Measurements from ENCODE around the gene AOX1.
"Not testable (repeated sequence)": the region's sequence is repeated elsewhere in the genome, so short reads cannot be mapped to it uniquely, and the experiment has no call there.

AOX1 gene

GRCh38 chr2:200585730-200586643, at the start of gene AOX1:
TSS of gene AOX1 (plus strand) at chr2:200586014. CDS start at chr2:200586109, 95 bp downstream.
- DNase-seq: no peak

DNA sequence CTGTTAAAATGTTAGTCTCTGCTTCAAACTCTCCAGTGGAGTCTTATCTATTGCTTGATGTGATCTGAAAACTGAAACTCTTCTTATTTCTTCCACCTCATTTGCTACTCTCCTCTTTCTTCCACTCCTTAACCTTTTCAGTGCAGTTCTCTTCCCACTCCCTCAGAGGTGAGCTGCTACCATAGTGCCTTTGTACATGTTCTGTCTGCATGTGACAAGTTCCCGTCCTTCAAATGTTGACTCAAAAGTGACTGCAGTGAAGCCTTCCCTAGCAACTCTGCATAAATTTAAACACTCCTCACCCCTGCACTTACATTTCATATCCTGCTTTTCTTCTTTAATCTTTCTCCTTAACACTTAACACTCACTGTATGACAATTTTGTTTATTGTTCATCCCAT, 47.7 kb upstream of the AOX1 start:
- no peak for DNase-seq

- no peak for DNase-seq
Measured at GRCh38 chr2:200540793-200541192, 45.0 kb upstream of the AOX1 start.

DNA sequence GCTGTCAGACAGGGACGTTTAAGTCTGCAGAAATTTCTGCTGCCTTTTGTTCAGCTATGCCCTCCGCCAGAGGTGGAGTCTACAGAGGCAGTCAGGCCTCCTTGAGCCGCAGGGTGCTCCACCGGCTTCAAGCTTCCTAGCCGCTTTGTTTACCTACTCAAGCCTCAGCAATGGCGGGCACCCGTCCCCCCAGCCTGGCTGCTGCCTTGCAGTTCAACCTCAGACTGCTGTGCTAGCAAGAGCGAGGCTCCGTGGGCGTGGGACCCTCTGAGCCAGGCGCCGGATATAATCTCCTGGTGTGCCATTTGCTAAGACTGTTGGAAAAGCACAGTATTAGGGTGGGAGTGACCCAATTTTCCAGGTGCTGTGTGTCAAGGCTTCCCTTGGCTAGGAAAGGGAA, 19.2 kb upstream of the AOX1 start:
- not testable (repeated sequence) for DNase-seq

- no peak for DNase-seq
Measured at GRCh38 chr2:200567932-200568331, 17.9 kb upstream of the AOX1 start.

GRCh38 chr2:200575957-200576356, 9.9 kb upstream of the AOX1 start:
- DNase-seq: no peak

- DNase-seq: no peak
Measured at GRCh38 chr2:200577027-200577426, 8.8 kb upstream of the AOX1 start.

- no peak for DNase-seq
Measured at GRCh38 chr2:200578778-200579177, 7.0 kb upstream of the AOX1 start.

- DNase-seq: no peak
Measured at GRCh38 chr2:200584639-200585038, 1.2 kb upstream of the AOX1 start.

DNA sequence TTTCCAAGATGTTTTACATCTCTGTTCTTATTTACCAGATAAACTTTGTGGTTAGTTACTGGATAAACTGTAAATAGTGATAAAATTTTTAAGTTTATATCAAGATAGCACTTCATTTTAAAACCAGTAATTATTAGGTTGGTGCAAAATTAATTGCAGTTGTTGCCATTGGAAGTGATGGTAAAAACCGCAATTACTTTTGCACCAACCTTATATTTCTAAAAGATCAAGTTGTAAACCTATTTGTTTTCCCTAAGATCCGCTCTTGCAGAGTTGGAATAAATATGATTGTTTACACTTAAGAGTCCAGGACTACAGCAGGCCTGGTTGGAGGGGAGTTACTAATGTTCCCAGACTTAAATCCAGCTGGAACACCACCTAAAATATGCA, 479 bp upstream of the AOX1 start:
- no peak for DNase-seq

- no peak for DNase-seq
Measured at GRCh38 chr2:200586644-200586975, 796 bp downstream of the AOX1 start.

DNA sequence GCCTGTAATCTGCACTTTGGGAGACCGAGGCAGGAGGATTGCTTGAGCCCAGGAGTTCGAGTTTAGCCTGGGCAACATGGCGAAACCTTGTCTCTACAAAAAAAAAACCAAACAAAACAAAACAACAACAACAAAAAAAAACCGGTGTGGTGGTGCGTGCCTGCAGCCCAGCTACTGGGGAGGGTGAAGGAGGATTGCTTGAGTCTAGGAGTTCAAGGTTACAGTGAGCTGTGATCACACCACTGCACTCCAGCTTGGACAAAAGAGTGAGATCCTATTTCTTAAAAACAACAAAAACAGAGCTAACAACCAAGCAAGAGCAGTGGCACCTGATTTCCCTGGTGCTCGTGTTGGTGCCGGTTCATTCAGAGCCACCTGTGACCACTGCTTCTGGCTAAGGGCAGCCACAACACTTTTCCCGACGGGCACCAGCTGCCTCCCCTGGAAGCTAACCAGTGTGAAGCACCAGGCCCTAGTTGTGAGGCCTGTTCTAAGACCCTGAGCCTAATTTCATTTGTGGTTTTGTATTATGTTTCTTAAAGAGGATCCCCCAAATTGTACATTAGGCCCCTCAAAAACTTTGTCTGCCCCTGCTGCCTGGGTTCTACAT, 1.3 kb downstream of the AOX1 start:
- DNase-seq: no peak

- no peak for DNase-seq
Measured at GRCh38 chr2:200588076-200588678, 2.4 kb downstream of the AOX1 start.

GRCh38 chr2:200590090-200590489, 4.3 kb downstream of the AOX1 start:
- DNase-seq: no peak

- no peak for DNase-seq
Measured at GRCh38 chr2:200591308-200591707, 5.5 kb downstream of the AOX1 start.

GRCh38 chr2:200592406-200593075, 6.7 kb downstream of the AOX1 start:
- DNase-seq: no peak

DNA sequence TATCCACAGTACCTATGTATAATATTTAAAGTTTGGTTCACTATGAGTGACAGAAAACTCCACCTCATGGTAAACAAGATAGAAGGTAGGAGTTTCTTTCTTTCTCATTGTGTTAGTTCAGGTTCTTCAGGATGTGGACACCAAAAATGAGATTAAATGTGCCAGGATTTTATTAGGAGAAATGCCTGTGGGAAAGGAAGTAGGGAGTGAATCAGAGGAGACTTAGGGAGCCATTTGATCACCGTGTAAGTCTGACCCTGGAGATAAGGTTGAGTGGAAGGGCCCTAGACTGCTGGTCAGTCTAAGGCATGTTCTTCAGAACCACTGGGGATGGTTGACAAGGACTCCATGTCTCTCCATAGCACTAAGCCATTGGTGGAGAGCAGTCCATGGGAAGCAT, 8.1 kb downstream of the AOX1 start:
- no peak for DNase-seq

DNA sequence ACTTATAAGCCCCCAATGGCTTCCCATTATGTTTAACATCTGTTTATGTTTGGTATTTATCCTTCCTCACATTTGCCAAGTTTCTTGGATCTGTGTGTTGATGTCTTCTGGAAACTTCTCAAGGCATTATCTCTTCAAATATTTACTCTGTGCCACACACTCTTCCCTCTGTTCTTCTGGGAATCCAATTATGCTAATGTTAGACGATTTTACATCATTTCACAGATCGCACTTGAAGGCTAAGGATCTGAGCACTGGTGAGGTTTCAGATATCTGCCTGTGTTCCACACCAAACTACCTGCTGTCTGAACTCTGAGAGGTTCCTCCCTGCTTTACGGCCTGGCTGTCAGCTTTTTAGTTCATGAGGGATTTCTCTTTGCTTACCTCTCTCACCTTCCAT, 10.1 kb downstream of the AOX1 start:
- no peak for DNase-seq

GRCh38 chr2:200596774-200597570, 11.2 kb downstream of the AOX1 start:
- DNase-seq: no peak

DNA sequence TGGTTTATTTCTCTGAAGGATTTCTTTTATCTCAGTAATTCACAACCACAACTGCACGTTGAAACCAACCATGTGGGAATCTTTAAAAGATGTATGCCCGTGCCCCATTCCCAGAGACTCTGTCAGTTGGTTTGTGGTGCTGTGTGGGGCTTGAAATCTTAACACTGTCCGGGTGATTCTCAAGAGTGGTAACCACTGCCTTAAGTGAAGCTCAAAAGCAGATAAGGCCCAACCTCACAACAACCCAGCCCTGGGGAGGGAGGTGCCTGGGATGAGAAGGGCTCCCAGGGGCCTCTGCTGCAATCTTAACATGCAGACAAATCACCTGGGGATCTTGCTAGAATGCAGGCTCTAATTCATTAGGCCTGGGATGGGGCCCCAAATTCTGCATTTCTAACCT, 13.4 kb downstream of the AOX1 start:
- DNase-seq: no peak

DNA sequence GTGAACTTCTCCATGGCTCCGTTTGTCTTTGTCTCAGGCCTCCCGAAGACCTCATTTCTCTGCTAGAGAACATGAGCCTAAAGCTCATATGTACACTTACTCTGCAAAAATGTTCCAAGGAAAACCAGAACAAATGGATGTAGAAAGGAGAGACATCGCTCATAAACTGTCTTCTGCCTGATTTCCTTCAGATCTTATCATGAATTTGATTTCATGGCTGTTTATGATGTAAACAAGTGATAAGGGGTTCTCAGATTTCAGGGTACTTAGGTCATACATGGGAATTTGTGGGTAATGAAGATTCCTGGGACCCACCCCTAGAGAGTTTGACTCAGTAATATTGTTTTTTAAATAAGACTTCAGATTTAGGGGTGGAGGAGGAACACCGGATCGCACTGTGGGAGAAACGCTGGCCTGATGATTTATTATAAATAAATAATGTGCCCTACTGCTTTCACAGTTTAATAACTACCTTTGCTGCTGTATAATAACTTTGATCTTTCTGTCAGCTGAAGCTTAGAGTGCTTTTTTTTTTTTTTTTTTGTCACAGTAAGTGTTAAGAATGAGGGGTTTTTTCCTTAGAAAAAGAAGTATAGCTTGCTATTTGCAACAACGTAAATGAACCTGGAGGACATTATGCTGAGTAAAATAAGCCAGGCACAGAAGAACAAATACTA, 14.9 kb downstream of the AOX1 start:
- no peak for DNase-seq

DNA sequence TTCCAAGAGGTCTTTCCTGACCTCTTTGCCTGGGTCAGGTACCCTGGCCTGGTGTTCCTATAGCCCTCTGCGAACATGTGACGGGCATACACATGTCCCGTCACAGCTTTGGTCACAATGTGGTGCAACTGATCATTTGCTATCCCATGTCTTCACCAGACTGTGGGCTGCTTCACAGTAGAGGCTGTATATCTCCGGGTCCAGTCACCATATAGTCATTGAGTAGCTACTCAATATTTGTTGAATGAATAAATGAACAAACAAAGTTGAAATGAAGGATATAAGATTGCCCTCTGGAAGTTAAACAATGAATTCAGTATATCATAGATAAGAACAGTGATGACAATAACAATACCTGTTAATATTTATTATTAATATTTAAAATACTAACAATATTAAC, 16.8 kb downstream of the AOX1 start:
- DNase-seq: no peak

Measured in NCI-H1930 (cell line).